DND-41 (cell line): ENCODE results near the gene RAD51C.

Experiments used
- EZH2 ChIP-seq: IDR thresholded peaks from 3 replicates; pipeline ENCODE4 v1.6.1; 2012; ENCODE audit warnings: borderline replicate concordance, low read depth, mild to moderate bottlenecking, moderate library complexity, low read length, inconsistent platforms; ENCODE audit not compliant: severe bottlenecking
- TF ChIP-seq, protein P1 (sequence below): IDR thresholded peaks from 2 replicates; pipeline ENCODE4 v1.5.1; 2012; ENCODE audit warnings: borderline replicate concordance, low read length, moderate library complexity, mild to moderate bottlenecking; ENCODE audit not compliant: poor library complexity, severe bottlenecking; ENCODE audit errors: extremely low read depth

DNA sequence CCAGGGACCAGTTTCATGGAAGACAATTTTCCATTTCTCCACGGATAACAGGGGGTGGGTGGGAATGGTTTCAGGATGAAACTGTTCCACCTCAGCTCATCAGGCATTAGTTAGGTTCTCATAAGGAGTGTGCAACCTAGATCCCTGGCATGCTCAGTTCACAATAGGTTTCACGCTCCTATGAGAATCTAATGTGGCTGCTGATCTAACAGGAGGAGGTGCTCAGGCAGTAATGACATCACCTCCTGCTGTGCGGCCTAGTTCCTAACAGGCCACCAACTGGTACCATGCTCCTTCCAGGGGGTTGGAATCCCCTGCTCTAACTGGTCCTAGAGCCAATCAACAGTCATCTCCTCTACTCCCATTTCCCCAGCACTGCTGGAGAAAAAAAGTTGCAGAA, 20.4 kb upstream of the RAD51C start:
- TF ChIP-seq, protein P1, sequence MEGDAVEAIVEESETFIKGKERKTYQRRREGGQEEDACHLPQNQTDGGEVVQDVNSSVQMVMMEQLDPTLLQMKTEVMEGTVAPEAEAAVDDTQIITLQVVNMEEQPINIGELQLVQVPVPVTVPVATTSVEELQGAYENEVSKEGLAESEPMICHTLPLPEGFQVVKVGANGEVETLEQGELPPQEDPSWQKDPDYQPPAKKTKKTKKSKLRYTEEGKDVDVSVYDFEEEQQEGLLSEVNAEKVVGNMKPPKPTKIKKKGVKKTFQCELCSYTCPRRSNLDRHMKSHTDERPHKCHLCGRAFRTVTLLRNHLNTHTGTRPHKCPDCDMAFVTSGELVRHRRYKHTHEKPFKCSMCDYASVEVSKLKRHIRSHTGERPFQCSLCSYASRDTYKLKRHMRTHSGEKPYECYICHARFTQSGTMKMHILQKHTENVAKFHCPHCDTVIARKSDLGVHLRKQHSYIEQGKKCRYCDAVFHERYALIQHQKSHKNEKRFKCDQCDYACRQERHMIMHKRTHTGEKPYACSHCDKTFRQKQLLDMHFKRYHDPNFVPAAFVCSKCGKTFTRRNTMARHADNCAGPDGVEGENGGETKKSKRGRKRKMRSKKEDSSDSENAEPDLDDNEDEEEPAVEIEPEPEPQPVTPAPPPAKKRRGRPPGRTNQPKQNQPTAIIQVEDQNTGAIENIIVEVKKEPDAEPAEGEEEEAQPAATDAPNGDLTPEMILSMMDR: no peak
- no peak for TF ChIP-seq EZH2
